ENCODE data around the gene SDK1.

SDK1 gene

GRCh38 chr7:4270941-4271715 lies 970.1 kb downstream of the SDK1 start:
- H3K27ac ChIP-seq, result no peak overlapping the region
- TF ChIP-seq, protein P1, sequence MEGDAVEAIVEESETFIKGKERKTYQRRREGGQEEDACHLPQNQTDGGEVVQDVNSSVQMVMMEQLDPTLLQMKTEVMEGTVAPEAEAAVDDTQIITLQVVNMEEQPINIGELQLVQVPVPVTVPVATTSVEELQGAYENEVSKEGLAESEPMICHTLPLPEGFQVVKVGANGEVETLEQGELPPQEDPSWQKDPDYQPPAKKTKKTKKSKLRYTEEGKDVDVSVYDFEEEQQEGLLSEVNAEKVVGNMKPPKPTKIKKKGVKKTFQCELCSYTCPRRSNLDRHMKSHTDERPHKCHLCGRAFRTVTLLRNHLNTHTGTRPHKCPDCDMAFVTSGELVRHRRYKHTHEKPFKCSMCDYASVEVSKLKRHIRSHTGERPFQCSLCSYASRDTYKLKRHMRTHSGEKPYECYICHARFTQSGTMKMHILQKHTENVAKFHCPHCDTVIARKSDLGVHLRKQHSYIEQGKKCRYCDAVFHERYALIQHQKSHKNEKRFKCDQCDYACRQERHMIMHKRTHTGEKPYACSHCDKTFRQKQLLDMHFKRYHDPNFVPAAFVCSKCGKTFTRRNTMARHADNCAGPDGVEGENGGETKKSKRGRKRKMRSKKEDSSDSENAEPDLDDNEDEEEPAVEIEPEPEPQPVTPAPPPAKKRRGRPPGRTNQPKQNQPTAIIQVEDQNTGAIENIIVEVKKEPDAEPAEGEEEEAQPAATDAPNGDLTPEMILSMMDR (conservative IDR thresholded peaks at IDR 0.05), result no peak
- no peak for TF ChIP-seq ZFX (IDR thresholded peaks at IDR 0.05)

DNA sequence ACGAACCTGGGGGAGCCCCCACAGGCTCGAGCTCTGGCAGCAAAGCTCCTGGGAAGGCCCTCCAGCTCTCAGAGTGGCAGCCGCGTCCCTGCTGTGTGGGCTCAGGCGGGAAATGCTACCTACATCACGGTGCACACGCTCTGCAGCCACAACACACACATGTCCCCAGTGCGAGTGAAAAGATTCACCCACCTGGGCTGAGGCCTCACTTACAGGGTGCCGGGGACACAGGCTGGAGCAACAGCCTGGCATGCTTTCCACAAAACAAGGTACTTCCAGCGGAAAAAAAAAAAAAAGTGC lies 970.6 kb downstream of the SDK1 start:
- no peak overlapping the region for H3K27ac ChIP-seq
- no peak for TF ChIP-seq ZFX (IDR thresholded peaks at IDR 0.05)
- TF ChIP-seq, protein P1 (conservative IDR thresholded peaks at IDR 0.05), result no peak

- no peak overlapping the region for H3K27ac ChIP-seq
- TF ChIP-seq, protein P1 (conservative IDR thresholded peaks at IDR 0.05), result no peak
- TF ChIP-seq ZFX (IDR thresholded peaks at IDR 0.05), result no peak
These were observed 971.1 kb downstream of the SDK1 start for GRCh38 chr7:4272141-4272540.

GRCh38 chr7:4273566-4274230 lies 972.6 kb downstream of the SDK1 start:
- no peak overlapping the region for H3K27ac ChIP-seq
- no peak for TF ChIP-seq ZFX (IDR thresholded peaks at IDR 0.05)
- TF ChIP-seq, protein P1 (conservative IDR thresholded peaks at IDR 0.05), result no peak

GRCh38 chr7:4274286-4274685 lies 973.2 kb downstream of the SDK1 start:
- H3K27ac ChIP-seq, result no peak overlapping the region
- no peak for TF ChIP-seq ZFX (IDR thresholded peaks at IDR 0.05)
- TF ChIP-seq, protein P1 (conservative IDR thresholded peaks at IDR 0.05), result no peak

DNA sequence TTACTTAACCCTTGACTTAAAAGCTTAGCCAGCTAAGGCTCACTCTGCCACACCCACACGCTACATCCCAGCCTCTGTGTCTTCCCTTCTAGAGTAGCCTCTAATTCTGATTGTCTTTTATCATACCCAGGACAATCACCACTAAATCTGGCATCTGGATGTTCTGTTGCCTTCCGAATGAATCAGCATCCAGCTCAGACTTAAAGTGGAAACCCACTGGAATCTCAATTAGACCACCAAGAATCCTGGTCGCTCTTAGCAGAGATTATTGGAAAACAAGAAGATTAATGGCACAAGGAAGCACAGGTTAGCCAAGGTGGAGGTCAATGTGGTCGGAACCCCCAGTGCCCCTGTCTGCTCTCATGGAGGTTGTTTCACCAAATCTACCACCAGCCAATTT lies 976.9 kb downstream of the SDK1 start:
- TF ChIP-seq, protein P1 (conservative IDR thresholded peaks at IDR 0.05), result no peak
- TF ChIP-seq ZFX (IDR thresholded peaks at IDR 0.05), result no peak
- H3K27ac ChIP-seq, result no peak overlapping the region

- no peak for TF ChIP-seq ZFX (IDR thresholded peaks at IDR 0.05)
- no peak overlapping the region for H3K27ac ChIP-seq
These were observed 978.2 kb downstream of the SDK1 start for GRCh38 chr7:4279216-4279615.
